PFSK-1 (cell line): Measurements from ENCODE around the gene FGFBP3.

Experiments used
- FOXP2 ChIP-seq: optimal IDR thresholded peaks from 2 replicates; pipeline ENCODE3; 2011; ENCODE audit warnings: borderline replicate concordance, control low read depth, inconsistent platforms; ENCODE audit not compliant: insufficient read depth; ENCODE audit errors: extremely low read length, extremely low read depth
- POLR2AphosphoS5 ChIP-seq: IDR thresholded peaks from 2 replicates; pipeline ENCODE4 v1.6.1; 2012; ENCODE audit warnings: low read depth, mild to moderate bottlenecking, control low read depth, low read length, moderate library complexity
- REST ChIP-seq, 2 experiments: IDR thresholded peaks; 2 replicates each; pipeline versions ENCODE4 v1.6.1 to v1.8.0; 2011 to 2012; ENCODE audit warnings: low read depth in 2 of 2, low read length in 2 of 2, control low read depth in 1 of 2, inconsistent platforms in 1 of 2, mild to moderate bottlenecking in 1 of 2, moderate library complexity in 1 of 2; ENCODE audit not compliant: insufficient read depth in 1 of 2
- SIN3A ChIP-seq: IDR thresholded peaks from 2 replicates; pipeline ENCODE4 v1.6.1; 2012; ENCODE audit warnings: mild to moderate bottlenecking, low read length, moderate library complexity, borderline replicate concordance; ENCODE audit not compliant: insufficient read depth
- TAF1 ChIP-seq: IDR thresholded peaks from 2 replicates; pipeline ENCODE4 v1.6.1; 2012; ENCODE audit warnings: low read length, control low read depth, borderline replicate concordance; ENCODE audit not compliant: insufficient read depth

FGFBP3 gene

GRCh38 chr10:91879515-91880170 is 29.6 kb downstream of the FGFBP3 start:
- no peak for TF ChIP-seq POLR2AphosphoS5
- no peak for TF ChIP-seq SIN3A
- TF ChIP-seq TAF1 = no peak

GRCh38 chr10:91875779-91876178 is 33.5 kb downstream of the FGFBP3 start:
- TF ChIP-seq FOXP2 (no peak), REST (IDR thresholded peaks at IDR 0.05; ENCODE audit: insufficient read depth in 1 of 2, low read depth in 2 of 2, low read length in 2 of 2) (no peak), POLR2AphosphoS5 (no peak), TAF1 (no peak), SIN3A (no peak)

GRCh38 chr10:91875156-91875555 is 34.1 kb downstream of the FGFBP3 start:
- no peak for TF ChIP-seq REST (IDR thresholded peaks at IDR 0.05; ENCODE audit: insufficient read depth in 1 of 2, low read depth in 2 of 2, low read length in 2 of 2)
- no peak for TF ChIP-seq POLR2AphosphoS5
- TF ChIP-seq SIN3A = no peak
- no peak for TF ChIP-seq FOXP2
- no peak for TF ChIP-seq TAF1

GRCh38 chr10:91865562-91866081 is 43.7 kb downstream of the FGFBP3 start:
- no peak for TF ChIP-seq REST (IDR thresholded peaks at IDR 0.05; ENCODE audit: insufficient read depth in 1 of 2, low read depth in 2 of 2, low read length in 2 of 2)
- no peak for TF ChIP-seq FOXP2
- TF ChIP-seq TAF1 = no peak
- no peak for TF ChIP-seq POLR2AphosphoS5
- TF ChIP-seq SIN3A = no peak

- TF ChIP-seq REST (IDR thresholded peaks at IDR 0.05; ENCODE audit: insufficient read depth in 1 of 2, low read depth in 2 of 2, low read length in 2 of 2) (no peak), TAF1 (no peak), POLR2AphosphoS5 (no peak), FOXP2 (no peak), SIN3A (no peak)
These were observed 44.5 kb downstream of the FGFBP3 start for GRCh38 chr10:91864744-91865143.
